ENCODE measurements around the gene RAB11FIP3.

DNA sequence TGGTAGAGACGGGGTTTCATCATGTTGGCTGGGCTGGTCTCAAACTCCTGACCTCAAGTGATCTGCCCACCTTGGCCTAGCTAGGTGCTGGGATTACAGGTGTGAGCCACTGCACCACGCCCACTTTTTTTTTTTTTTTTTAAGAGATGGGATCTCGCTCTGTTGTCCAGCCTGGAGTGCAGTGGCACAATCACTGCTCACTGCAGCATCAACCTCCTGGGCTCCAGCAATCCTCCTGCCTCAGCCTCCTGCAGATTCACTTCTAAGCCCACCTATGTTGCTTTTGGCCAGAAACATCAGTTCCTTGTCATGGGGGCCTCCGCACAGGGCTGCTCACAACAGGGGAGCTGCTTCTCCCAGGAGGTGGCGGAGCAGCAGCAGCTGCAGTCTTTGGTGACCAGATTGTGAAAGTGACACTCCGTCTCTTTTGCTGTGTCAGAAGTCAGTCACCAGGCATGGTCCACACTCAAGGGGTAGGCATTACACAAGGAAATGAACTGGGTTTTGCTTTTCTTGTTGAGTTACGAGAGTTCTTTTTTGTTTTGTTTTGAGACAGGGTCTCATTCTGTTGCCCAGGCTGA, 32.9 kb upstream of the RAB11FIP3 start:
- TF ChIP-seq, protein P1, sequence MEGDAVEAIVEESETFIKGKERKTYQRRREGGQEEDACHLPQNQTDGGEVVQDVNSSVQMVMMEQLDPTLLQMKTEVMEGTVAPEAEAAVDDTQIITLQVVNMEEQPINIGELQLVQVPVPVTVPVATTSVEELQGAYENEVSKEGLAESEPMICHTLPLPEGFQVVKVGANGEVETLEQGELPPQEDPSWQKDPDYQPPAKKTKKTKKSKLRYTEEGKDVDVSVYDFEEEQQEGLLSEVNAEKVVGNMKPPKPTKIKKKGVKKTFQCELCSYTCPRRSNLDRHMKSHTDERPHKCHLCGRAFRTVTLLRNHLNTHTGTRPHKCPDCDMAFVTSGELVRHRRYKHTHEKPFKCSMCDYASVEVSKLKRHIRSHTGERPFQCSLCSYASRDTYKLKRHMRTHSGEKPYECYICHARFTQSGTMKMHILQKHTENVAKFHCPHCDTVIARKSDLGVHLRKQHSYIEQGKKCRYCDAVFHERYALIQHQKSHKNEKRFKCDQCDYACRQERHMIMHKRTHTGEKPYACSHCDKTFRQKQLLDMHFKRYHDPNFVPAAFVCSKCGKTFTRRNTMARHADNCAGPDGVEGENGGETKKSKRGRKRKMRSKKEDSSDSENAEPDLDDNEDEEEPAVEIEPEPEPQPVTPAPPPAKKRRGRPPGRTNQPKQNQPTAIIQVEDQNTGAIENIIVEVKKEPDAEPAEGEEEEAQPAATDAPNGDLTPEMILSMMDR (IDR thresholded peaks at IDR 0.05), result no peak
- TF ChIP-seq POLR2A (IDR thresholded peaks at IDR 0.05), result no peak

Data from breast epithelium (tissue), 3 donors.